Left lung (tissue), 10 donors: Measurements from ENCODE around the gene C2orf81. TPM values are rescaled to one million over a fixed set of nuclear protein-coding genes. Genes with fewer than 3 reads are reported as not detected.

Source experiments
- ATAC-seq: fragments of 200-7000 bp; cut with Tn5 transposase; one replicate; pipeline ENCODE4 v1.9.1; 2020; ENCODE audit warnings: moderate library complexity
- DNase-seq, 4 donors: peaks; one replicate each; pipeline ENCODE4 v3.0.0-alpha.2; 2013 to 2020
- H3K27ac ChIP-seq, 2 donors: fragments of 200-600 bp; sonication (generic) in 1 of 2; one replicate each; pipeline versions ENCODE4 v1.5.0 to v1.8.0; 2020 to 2021
- H3K27me3 ChIP-seq, 2 donors: fragments of 200-600 bp; sonication (generic) in 1 of 2; one replicate each; pipeline versions ENCODE4 v1.5.0 to v1.8.0; 2020 to 2021
- H3K36me3 ChIP-seq, 2 donors: fragments of 200-600 bp; sonication (generic) in 1 of 2; one replicate each; pipeline versions ENCODE4 v1.5.0 to v1.8.0; 2020 to 2021
- H3K4me1 ChIP-seq, 2 donors: fragments of 200-600 bp; one replicate each; pipeline ENCODE4 v1.8.0; 2021
- H3K4me3 ChIP-seq, 2 donors: fragments of 200-600 bp; sonication (generic) in 1 of 2; one replicate each; pipeline versions ENCODE4 v1.5.0 to v1.8.0; 2020 to 2021; ENCODE audit warnings: mild to moderate bottlenecking in 1 of 2
- H3K9me3 ChIP-seq, 2 donors: fragments of 200-600 bp; sonication (generic) in 1 of 2; one replicate each; pipeline versions ENCODE4 v1.5.0 to v1.8.0; 2020 to 2021
- CTCF ChIP-seq, 2 donors: fragments of 200-600 bp; sonication (generic) in 1 of 2; IDR thresholded peaks; one replicate each; pipeline versions ENCODE4 v1.5.0 to v1.8.0; 2021; ENCODE audit warnings: antibody characterized with exemption in 2 of 2
- intact Hi-C, 2 donors: fragments of 100-400 bp; cut with DNase I; formaldehyde crosslinking; loops; one replicate each; pipeline versions ENCODE4 v1.11.2 to v1.14.2; 2022
- polyA plus RNA-seq, 6 donors: library from polyadenylated mRNA; unstranded; fragments of 120-200 nt; gene quantifications; one replicate each; pipeline ENCODE4 v1.2.1, GENCODE V29; 2013; ENCODE audit not compliant: insufficient read length in 6 of 6
- total RNA-seq, 2 donors: library from RNA; stranded (reverse); fragmentation: NEBNext Ultra II Directional; extraction: Animal tissue kit (Norgen Biotek cat#: 25700); gene quantifications; one replicate each; pipeline ENCODE4 v1.2.1, GENCODE V29; 2021
- donor health status: DM: no; HTN: yes; CAD: no.
- donor health status: DM: no; HTN: no; CAD: no.

Gene C2orf81
- total and polyA plus RNA-seq, 8 donors: 2.8 to 5.7 (median 5.0) TPM

- Histone ChIP-seq H3K27ac (peak within 1 kb of the TSS; percentile 88 to 97), H3K27me3 (no peaks in the 10 kb centered on the region), H3K36me3 (peaks cover 0 to 25% of the 10 kb centered on the region in 2 donors), H3K4me3 (peak within 1 kb of the TSS; percentile 74 to 80), H3K9me3 (no peaks in the 10 kb centered on the region), H3K4me1 (peaks cover 19 to 44% of the 10 kb centered on the region in 2 donors)
- DNase-seq (peak; percentile 94 to 100 (median 100)), ATAC-seq (peak; percentile 91)
- no peak for TF ChIP-seq CTCF (IDR thresholded peaks at IDR 0.05)
- intact Hi-C loops: no loop called here
Observed at GRCh38 chr2:74458132-74458937, 36.9 kb upstream of the C2orf81 start, which contains the start of gene WBP1. TSS of gene WBP1 (plus strand) at chr2:74458438. CDS start at chr2:74458603, 165 bp downstream.

- H3K36me3 ChIP-seq: peaks cover 0 to 20% of the 10 kb centered on the region in 2 donors
- peak overlapping the region; percentile 57 to 74 for H3K4me3 ChIP-seq
- H3K27ac ChIP-seq: peak overlapping the region; percentile 88 to 97
- intact Hi-C loops: no loop called here
- ATAC-seq: peak; percentile 64
- H3K9me3 ChIP-seq: no peaks in the 10 kb centered on the region
- peak in 3 of 4 donors; percentile 72 to 92 (median 83) for DNase-seq
- peaks cover 19 to 40% of the 10 kb centered on the region in 2 donors for H3K4me1 ChIP-seq
- no peaks in the 10 kb centered on the region for H3K27me3 ChIP-seq
- no peak for TF ChIP-seq CTCF (IDR thresholded peaks at IDR 0.05)
Observed at GRCh38 chr2:74457549-74458131, 36.2 kb upstream of the C2orf81 start.

GRCh38 chr2:74457129-74457548 is 35.7 kb upstream of the C2orf81 start:
- TF ChIP-seq CTCF (IDR thresholded peaks at IDR 0.05): no peak
- peaks cover 19 to 40% of the 10 kb centered on the region in 2 donors for H3K4me1 ChIP-seq
- intact Hi-C loops: no loop called here
- DNase-seq (no peak), ATAC-seq (no peak)
- H3K27me3 ChIP-seq: no peaks in the 10 kb centered on the region
- H3K9me3 ChIP-seq: no peaks in the 10 kb centered on the region
- peak overlapping the region; percentile 57 to 74 for H3K4me3 ChIP-seq
- peaks cover 0 to 15% of the 10 kb centered on the region in 2 donors for H3K36me3 ChIP-seq
- peak overlapping the region; percentile 88 to 97 for H3K27ac ChIP-seq

GRCh38 chr2:74454654-74455511 is 33.5 kb upstream of the C2orf81 start, which contains the start of gene INO80B:
TSS of gene INO80B (plus strand) at chr2:74455087. CDS start at chr2:74455117, 30 bp downstream.
- TF ChIP-seq CTCF (IDR thresholded peaks at IDR 0.05): no peak
- peak within 1 kb of the TSS; percentile 53 to 82 for H3K27ac ChIP-seq
- ATAC-seq: peak; percentile 71
- intact Hi-C loops: no loop called here
- H3K9me3 ChIP-seq: no peaks in the 10 kb centered on the region
- DNase-seq: peak; percentile 94 to 98 (median 96)
- H3K4me3 ChIP-seq: peak within 1 kb of the TSS; percentile 63 to 77
- no peaks in the 10 kb centered on the region for H3K27me3 ChIP-seq
- H3K36me3 ChIP-seq: no peaks in the 10 kb centered on the region
- H3K4me1 ChIP-seq: peaks cover 19 to 37% of the 10 kb centered on the region in 2 donors
